Measurements from ENCODE around the gene PITPNM3.

PITPNM3 gene

DNA sequence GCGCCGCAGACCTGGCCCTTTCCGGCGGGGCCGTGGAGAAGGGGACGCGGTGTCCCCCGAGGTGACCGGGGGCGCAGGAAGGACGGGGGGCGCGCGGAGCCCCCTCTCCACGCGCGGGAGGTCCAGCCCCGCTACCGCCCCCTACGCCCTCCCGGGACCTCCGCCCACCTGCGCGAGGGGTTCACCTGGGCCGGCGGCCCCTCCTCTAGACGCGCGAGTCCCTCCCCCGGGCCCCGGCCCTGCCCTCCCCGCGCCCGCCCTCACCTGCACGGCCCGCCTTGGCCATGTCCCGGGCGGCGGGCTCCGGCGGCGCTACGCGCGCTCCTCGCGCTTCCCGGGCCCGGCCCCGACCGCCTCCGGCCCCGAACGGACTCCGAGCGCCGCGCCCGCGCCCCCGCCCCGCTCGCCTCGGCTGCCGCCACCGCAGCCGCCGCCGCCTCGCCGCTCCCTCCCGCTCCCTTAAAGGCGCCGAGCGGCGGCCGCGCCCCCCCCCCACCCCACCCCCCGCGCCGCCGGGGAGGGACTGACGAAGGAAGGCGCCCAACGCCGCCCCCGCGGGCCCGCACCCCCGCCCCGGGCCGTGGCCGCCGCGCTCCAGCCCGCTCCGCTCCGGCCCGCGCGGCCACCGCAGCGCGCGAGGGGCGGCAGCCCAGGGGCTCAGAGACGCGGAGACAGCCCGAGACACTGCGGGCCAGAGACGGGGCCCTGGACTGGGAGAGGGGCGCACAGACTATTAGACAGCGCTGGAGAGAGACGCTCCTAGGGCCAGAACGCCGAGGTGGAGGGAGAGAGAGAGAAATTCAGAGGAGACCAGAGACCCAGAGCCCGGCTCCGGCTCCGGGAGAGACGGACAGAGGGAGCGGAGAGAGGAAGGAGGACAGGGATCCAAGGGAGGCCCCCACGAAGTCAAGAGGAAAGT is at the start of gene PITPNM3:
Gene PITPNM3, minus strand, starts transcription at position 435 of the 919 bp plus-strand sequence. Its CDS starts 149 bp downstream, at position 286.
- in situ Hi-C loops (cut with MboI; ENCODE audit: low sequenced_read_pairs, unreplicated experiment) = no loop called here
- DNase-seq (ENCODE audit: low spot score) = peak; percentile 56
- TF ChIP-seq, protein P1, sequence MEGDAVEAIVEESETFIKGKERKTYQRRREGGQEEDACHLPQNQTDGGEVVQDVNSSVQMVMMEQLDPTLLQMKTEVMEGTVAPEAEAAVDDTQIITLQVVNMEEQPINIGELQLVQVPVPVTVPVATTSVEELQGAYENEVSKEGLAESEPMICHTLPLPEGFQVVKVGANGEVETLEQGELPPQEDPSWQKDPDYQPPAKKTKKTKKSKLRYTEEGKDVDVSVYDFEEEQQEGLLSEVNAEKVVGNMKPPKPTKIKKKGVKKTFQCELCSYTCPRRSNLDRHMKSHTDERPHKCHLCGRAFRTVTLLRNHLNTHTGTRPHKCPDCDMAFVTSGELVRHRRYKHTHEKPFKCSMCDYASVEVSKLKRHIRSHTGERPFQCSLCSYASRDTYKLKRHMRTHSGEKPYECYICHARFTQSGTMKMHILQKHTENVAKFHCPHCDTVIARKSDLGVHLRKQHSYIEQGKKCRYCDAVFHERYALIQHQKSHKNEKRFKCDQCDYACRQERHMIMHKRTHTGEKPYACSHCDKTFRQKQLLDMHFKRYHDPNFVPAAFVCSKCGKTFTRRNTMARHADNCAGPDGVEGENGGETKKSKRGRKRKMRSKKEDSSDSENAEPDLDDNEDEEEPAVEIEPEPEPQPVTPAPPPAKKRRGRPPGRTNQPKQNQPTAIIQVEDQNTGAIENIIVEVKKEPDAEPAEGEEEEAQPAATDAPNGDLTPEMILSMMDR (IDR thresholded peaks at IDR 0.05; ENCODE audit: borderline replicate concordance, control extremely low read depth, extremely low read depth, insufficient read depth, missing control alignments) = no peak

DNA sequence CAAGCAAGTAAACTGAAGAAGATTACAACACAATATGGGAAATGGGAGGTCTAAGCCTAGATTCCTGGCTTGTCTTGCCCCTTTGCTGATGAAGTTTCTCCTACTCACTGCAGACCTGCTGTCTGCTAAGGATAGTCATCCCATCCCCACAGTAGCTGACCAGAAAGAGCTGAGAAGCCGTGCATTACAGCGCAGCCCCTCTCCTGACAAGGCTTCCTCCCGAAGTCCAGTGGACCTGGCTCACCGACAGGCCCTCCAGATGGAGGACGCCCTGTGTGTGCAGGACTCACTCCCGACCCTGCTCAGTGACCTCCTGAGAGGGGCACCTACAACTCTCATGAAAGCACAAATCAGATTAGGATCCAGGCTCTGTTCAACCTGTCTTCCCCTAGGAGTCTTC is 48.8 kb upstream of the PITPNM3 start:
- in situ Hi-C loops (cut with MboI; ENCODE audit: low sequenced_read_pairs, unreplicated experiment) = no loop called here
- no peak for DNase-seq (ENCODE audit: low spot score)
- TF ChIP-seq, protein P1 (IDR thresholded peaks at IDR 0.05; ENCODE audit: borderline replicate concordance, control extremely low read depth, extremely low read depth, insufficient read depth, missing control alignments) = no peak

DNA sequence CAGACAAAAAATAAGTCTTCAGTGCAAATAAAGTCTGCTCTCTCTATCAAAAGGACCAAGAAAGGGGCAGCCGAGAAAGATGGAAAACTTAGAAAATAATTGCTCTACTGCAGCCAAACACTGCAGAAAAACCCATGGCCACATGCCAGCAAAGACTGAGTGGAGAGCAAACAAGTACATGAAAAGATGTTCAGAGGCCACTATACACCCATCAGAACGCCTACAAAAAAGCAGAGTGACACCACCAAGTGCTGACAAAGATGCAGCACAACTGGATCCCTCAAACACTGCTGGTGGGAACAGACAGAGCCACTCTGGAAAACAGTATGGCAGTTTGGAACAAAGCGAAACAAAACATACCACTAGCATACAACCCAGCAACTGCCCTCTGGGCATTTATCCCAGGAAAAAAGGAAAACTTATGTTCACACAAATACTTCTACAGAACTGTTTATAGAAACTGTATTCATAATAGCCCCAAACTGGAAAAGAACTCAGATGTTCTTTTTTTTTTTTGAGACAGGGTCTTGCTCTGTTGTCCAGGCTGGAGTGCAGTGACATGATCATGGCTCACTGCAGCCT is 47.5 kb upstream of the PITPNM3 start:
- TF ChIP-seq, protein P1 (IDR thresholded peaks at IDR 0.05; ENCODE audit: borderline replicate concordance, control extremely low read depth, extremely low read depth, insufficient read depth, missing control alignments) = no peak
- no peak for DNase-seq (ENCODE audit: low spot score)
- in situ Hi-C loops (cut with MboI; ENCODE audit: low sequenced_read_pairs, unreplicated experiment) = no loop called here

DNA sequence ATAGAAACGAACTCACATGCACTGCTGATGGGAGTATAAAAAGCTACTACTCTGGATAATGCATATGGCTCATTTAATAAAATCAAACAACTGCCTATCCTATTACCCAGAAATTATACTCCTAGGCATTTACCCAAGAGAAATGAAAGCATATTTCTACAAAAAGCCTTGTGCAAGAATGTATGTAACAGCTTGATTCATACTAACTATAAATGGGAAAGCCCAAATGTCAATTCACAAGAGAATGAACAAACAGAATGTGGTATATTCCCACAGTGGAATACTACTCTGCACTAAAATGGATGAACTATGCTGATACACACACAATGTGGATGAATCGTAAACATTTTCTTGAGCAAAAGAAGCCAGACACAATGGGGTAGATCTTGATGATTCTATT is 45.8 kb upstream of the PITPNM3 start:
- in situ Hi-C loops (cut with MboI; ENCODE audit: low sequenced_read_pairs, unreplicated experiment) = no loop called here
- DNase-seq (ENCODE audit: low spot score) = no peak
- TF ChIP-seq, protein P1 (IDR thresholded peaks at IDR 0.05; ENCODE audit: borderline replicate concordance, control extremely low read depth, extremely low read depth, insufficient read depth, missing control alignments) = no peak

DNA sequence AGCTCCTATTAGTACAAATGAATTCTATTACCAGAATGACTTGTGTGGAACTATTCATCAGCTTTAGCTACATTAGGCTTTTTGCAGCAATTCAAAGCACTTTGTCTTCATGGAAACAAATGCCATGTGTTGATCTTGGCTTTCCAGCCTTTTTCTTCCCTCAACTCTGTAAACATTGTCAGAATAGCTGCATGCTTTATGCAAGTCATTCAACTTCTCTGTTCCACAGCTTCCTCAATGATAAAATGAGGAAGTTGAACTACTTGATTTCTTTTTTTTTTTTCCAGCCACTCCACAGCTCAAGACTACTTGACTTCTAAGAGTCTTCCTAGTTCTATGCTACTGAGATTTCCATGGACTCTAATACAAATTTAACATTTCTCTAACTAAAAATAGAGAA is 43.0 kb upstream of the PITPNM3 start:
- TF ChIP-seq, protein P1 (IDR thresholded peaks at IDR 0.05; ENCODE audit: borderline replicate concordance, control extremely low read depth, extremely low read depth, insufficient read depth, missing control alignments) = no peak
- DNase-seq (ENCODE audit: low spot score) = no peak

DNA sequence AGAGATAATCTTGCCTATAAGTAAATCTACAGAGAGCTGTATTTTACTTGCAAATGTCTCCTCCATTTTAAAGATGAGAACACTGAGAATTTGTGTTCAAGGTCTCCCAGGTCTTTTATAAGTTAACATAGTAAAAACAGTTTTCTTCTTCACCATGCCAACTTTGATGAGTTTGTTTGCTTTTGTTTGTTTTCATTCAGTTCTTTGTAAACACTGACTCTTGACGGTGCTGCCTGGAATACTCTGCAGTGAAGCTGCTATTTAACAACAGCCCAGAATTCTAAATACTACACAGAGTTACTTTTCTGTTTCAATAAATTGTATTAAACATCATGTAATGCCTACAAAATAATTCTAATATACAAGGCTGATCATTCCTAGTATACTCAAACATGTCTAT is 41.4 kb upstream of the PITPNM3 start:
- DNase-seq (ENCODE audit: low spot score) = no peak

More for the DNA sequence above, 43.0 kb upstream of the PITPNM3 start:
- in situ Hi-C loops (cut with MboI; ENCODE audit: low sequenced_read_pairs, unreplicated experiment) = no loop called here

More for the DNA sequence above, 41.4 kb upstream of the PITPNM3 start:
- TF ChIP-seq, protein P1 (IDR thresholded peaks at IDR 0.05; ENCODE audit: borderline replicate concordance, control extremely low read depth, extremely low read depth, insufficient read depth, missing control alignments) = no peak
- in situ Hi-C loops (cut with MboI; ENCODE audit: low sequenced_read_pairs, unreplicated experiment) = no loop called here
